Thyroid gland (tissue), 4 donors: ENCODE results near the gene KRTAP10-4.

Experiments used
- CTCF ChIP-seq, 6 experiments: fragments of 200-600 bp in 3 of 6; fragments of 450-650 bp in 3 of 6; sonication (generic) in 3 of 6; IDR thresholded peaks; one replicate each; pipeline ENCODE4 v1.5.1; 2016 to 2019; ENCODE audit warnings: antibody characterized with exemption in 6 of 6, mild to moderate bottlenecking in 2 of 6, inconsistent platforms in 1 of 6, moderate library complexity in 1 of 6
- POLR2A ChIP-seq, 2 donors: fragments of 450-650 bp; IDR thresholded peaks; one replicate each; pipeline ENCODE4 v1.6.1; 2017; ENCODE audit warnings: antibody characterized with exemption in 2 of 2, mild to moderate bottlenecking in 2 of 2, moderate library complexity in 1 of 2

- no peak for TF ChIP-seq CTCF (IDR thresholded peaks at IDR 0.05)
- no peak for TF ChIP-seq POLR2A (IDR thresholded peaks at IDR 0.05)
Measured at GRCh38 chr21:44571844-44572782, 1.4 kb upstream of the KRTAP10-4 start.
